H9 (cell line): ENCODE results near the gene GIMAP7. TPM values are rescaled to one million over a fixed set of nuclear protein-coding genes. Genes with fewer than 3 reads are reported as not detected.

Experiments
- DNase-seq: peaks from one replicate; pipeline ENCODE4 v3.0.0-alpha.2; 2017
- H2AFZ ChIP-seq: one replicate; pipeline ENCODE4 v1.6.1; 2013; ENCODE audit warnings: mild to moderate bottlenecking, low read length, control low read depth, moderate library complexity
- H2AK5ac ChIP-seq: 2 replicates; pipeline ENCODE4 v1.6.1; 2013; ENCODE audit warnings: low read length, control low read depth, mixed read lengths; ENCODE audit not compliant: insufficient read length
- H2BK120ac ChIP-seq: one replicate; pipeline ENCODE4 v1.6.1; 2013; ENCODE audit warnings: low read depth, mild to moderate bottlenecking, low read length, control low read depth, inconsistent platforms; ENCODE audit not compliant: poor library complexity, severe bottlenecking
- H2BK12ac ChIP-seq: 2 replicates; pipeline ENCODE4 v1.6.1; 2013; ENCODE audit warnings: low read length, control low read depth, mixed read lengths, low read depth; ENCODE audit not compliant: insufficient read length
- H2BK15ac ChIP-seq: 2 replicates; pipeline ENCODE4 v1.6.1; 2013; ENCODE audit warnings: low read depth, low read length, control low read depth
- H2BK20ac ChIP-seq: one replicate; pipeline ENCODE4 v1.6.1; 2013; ENCODE audit warnings: low read depth, mild to moderate bottlenecking, low read length, control low read depth, inconsistent platforms; ENCODE audit not compliant: poor library complexity, severe bottlenecking
- H2BK5ac ChIP-seq: 2 replicates; pipeline ENCODE4 v1.6.1; 2013; ENCODE audit warnings: low read length, control low read depth, mixed read lengths; ENCODE audit not compliant: insufficient read length
- H3K14ac ChIP-seq: 2 replicates; pipeline ENCODE4 v1.6.1; 2013; ENCODE audit warnings: low read length, control low read depth; ENCODE audit not compliant: insufficient read depth
- H3K18ac ChIP-seq: 2 replicates; pipeline ENCODE4 v1.6.1; 2013; ENCODE audit warnings: low read depth, mild to moderate bottlenecking, mixed read lengths, low read length, control low read depth; ENCODE audit not compliant: insufficient read length
- H3K23ac ChIP-seq: 2 replicates; pipeline ENCODE4 v1.6.1; 2013; ENCODE audit warnings: low read length, control low read depth, mixed read lengths, low read depth; ENCODE audit not compliant: insufficient read length
- H3K23me2 ChIP-seq: 2 replicates; pipeline ENCODE4 v1.6.1; 2013; ENCODE audit warnings: low read depth, mild to moderate bottlenecking, mixed read lengths, low read length, control low read depth; ENCODE audit not compliant: insufficient read length, poor library complexity, severe bottlenecking
- H3K27ac ChIP-seq: 2 replicates; pipeline ENCODE4 v1.5.1; 2013; ENCODE audit warnings: low read length, control low read depth, mixed read lengths, low read depth; ENCODE audit not compliant: insufficient read length
- H3K27me3 ChIP-seq: 2 replicates; pipeline ENCODE4 v1.6.1; 2013; ENCODE audit warnings: low read length, control low read depth, inconsistent platforms; ENCODE audit not compliant: insufficient read depth
- H3K4ac ChIP-seq: 2 replicates; pipeline ENCODE4 v1.6.1; 2013; ENCODE audit warnings: low read depth, mild to moderate bottlenecking, control low read depth, inconsistent platforms, low read length, moderate library complexity
- H3K4me1 ChIP-seq: 2 replicates; pipeline ENCODE4 v1.6.1; 2013; ENCODE audit warnings: low read length, control low read depth, inconsistent platforms; ENCODE audit not compliant: insufficient read depth
- H3K4me2 ChIP-seq: 2 replicates; pipeline ENCODE4 v1.6.1; 2013; ENCODE audit warnings: low read length, control low read depth, mixed read lengths; ENCODE audit not compliant: insufficient read length, insufficient read depth
- H3K56ac ChIP-seq: 2 replicates; pipeline ENCODE4 v1.6.1; 2013; ENCODE audit warnings: low read depth, mild to moderate bottlenecking, mixed read lengths, low read length, control low read depth; ENCODE audit not compliant: insufficient read length
- H3K79me1 ChIP-seq: 2 replicates; pipeline ENCODE4 v1.6.1; 2013; ENCODE audit warnings: low read depth, mild to moderate bottlenecking, moderate library complexity, low read length, control low read depth, inconsistent platforms; ENCODE audit not compliant: insufficient read depth, poor library complexity, severe bottlenecking
- H3K79me2 ChIP-seq: 2 replicates; pipeline ENCODE4 v1.6.1; 2013; ENCODE audit warnings: low read length, control low read depth, inconsistent platforms; ENCODE audit not compliant: insufficient read depth
- H3K9ac ChIP-seq: 2 replicates; pipeline ENCODE4 v1.6.1; 2013; ENCODE audit warnings: low read length, control low read depth, mixed read lengths; ENCODE audit not compliant: insufficient read length; ENCODE audit errors: extremely low read depth
- H3K9me3 ChIP-seq: one replicate; pipeline ENCODE4 v1.6.1; 2013; ENCODE audit warnings: low read depth, low read length, inconsistent platforms; ENCODE audit not compliant: control insufficient read depth
- H3T11ph ChIP-seq: one replicate; pipeline ENCODE4 v1.6.1; 2013; ENCODE audit warnings: mild to moderate bottlenecking, low read length, control low read depth, inconsistent platforms
- H4K20me1 ChIP-seq: one replicate; pipeline ENCODE4 v1.6.1; 2013; ENCODE audit not compliant: control insufficient read depth, insufficient read length, insufficient read depth
- H4K5ac ChIP-seq: 2 replicates; pipeline ENCODE4 v1.6.1; 2013; ENCODE audit warnings: low read depth, mild to moderate bottlenecking, mixed read lengths, low read length, control low read depth; ENCODE audit not compliant: insufficient read length
- H4K8ac ChIP-seq: replicated peaks from 2 replicates; pipeline ENCODE4 v1.6.1; 2013; ENCODE audit warnings: low read length, control low read depth, mixed read lengths, low read depth; ENCODE audit not compliant: insufficient read length
- H4K91ac ChIP-seq: 2 replicates; pipeline ENCODE4 v1.6.1; 2013; ENCODE audit warnings: low read depth, mild to moderate bottlenecking, moderate library complexity, mixed read lengths, low read length, control low read depth; ENCODE audit not compliant: insufficient read length
- H3K27ac Mint-ChIP-seq, 3 experiments: 2 replicates in 2 of 3; 3 replicates in 1 of 3; pipeline ENCODE4 v1.8.0; 2020 to 2021; ENCODE audit warnings: mixed read lengths in 3 of 3, mild to moderate bottlenecking in 1 of 3, moderate library complexity in 1 of 3
- H3K27me3 Mint-ChIP-seq: 2 replicates; pipeline ENCODE4 v1.8.0; 2021; ENCODE audit warnings: low read depth, mild to moderate bottlenecking, moderate library complexity, mixed read lengths
- H3K36me3 Mint-ChIP-seq, 3 experiments: 2 replicates in 2 of 3; 3 replicates in 1 of 3; pipeline ENCODE4 v1.8.0; 2020 to 2021; ENCODE audit warnings: low read depth in 3 of 3, mixed read lengths in 3 of 3; ENCODE audit not compliant: insufficient read depth in 1 of 3
- H3K4me1 Mint-ChIP-seq, 2 experiments: 2 replicates each; pipeline ENCODE4 v1.8.0; 2020; ENCODE audit warnings: mixed read lengths in 2 of 2
- H3K4me3 Mint-ChIP-seq, 2 experiments: 2 replicates in 1 of 2; 3 replicates in 1 of 2; pipeline ENCODE4 v1.8.0; 2020 to 2021; ENCODE audit warnings: mild to moderate bottlenecking in 2 of 2, mixed read lengths in 2 of 2, moderate library complexity in 1 of 2
- H3K9me3 Mint-ChIP-seq, 2 experiments: 2 replicates in 1 of 2; 3 replicates in 1 of 2; pipeline ENCODE4 v1.8.0; 2020; ENCODE audit warnings: mild to moderate bottlenecking in 2 of 2, mixed read lengths in 2 of 2, moderate library complexity in 1 of 2
- CTCF ChIP-seq: fragments of 200-600 bp; sonication (generic); conservative IDR thresholded peaks from 3 replicates; pipeline ENCODE4 v1.8.0; 2021; ENCODE audit warnings: antibody characterized with exemption, mild to moderate bottlenecking
- WGBS: extraction: QIAGEN DNeasy Blood & Tissue Kit; methylation state at CpG from one replicate; pipeline ENCODE4 v1.1.7; 2013; ENCODE audit warnings: missing lambda C conversion rate, low lambda C conversion rate, mixed read lengths; ENCODE audit not compliant: insufficient read length; ENCODE audit errors: extremely low coverage; 5-methylcytosine and 5-hydroxymethylcytosine counted together
- long read RNA-seq: library from polyadenylated mRNA; unstranded; transcript quantifications from one replicate; pipeline ENCODE4 v2.0.0, GENCODE V29; 2020
- total RNA-seq: library from RNA; stranded (reverse); gene quantifications from 2 replicates; pipeline ENCODE4 v1.2.1, GENCODE V29; 2021

Gene GIMAP7
- total RNA-seq, result not detected in 2 replicates
- long read RNA-seq, result 0 reads

- H2BK5ac ChIP-seq, result no peak within 1 kb of the TSS
- no peak within 1 kb of the TSS for H3K23ac ChIP-seq
- no peak for DNase-seq
- H3K9me3 ChIP-seq, result no peaks in the 10 kb centered on the region
- no peak within 1 kb of the TSS for H3K27ac ChIP-seq
- Mint-ChIP-seq H3K36me3 (no peaks in the 10 kb centered on the region), H3K4me1 (0 out of 4 replicates have a peak, but pooled peaks cover 0 to 2% of the 10 kb centered on the region in 2 experiments), H3K9me3 (no peaks in the 10 kb centered on the region; a peak in 1 of 5 replicates), H3K4me3 (no peak within 1 kb of the TSS), H3K27me3 (peaks cover 50% of the 10 kb centered on the region), H3K27ac (peak within 1 kb of the TSS in 1 of 3 experiments; percentile 68; a peak in 1 of 7 replicates)
- H3K4ac ChIP-seq, result no peak within 1 kb of the TSS
- no peak within 1 kb of the TSS for H3K18ac ChIP-seq
- TF ChIP-seq CTCF, result no peak
- no peaks in the 10 kb centered on the region; the same call in 1 of the 2 replicates for H3K27me3 ChIP-seq
- no peak within 1 kb of the TSS for H2BK20ac ChIP-seq
- H3K14ac ChIP-seq, result no peak within 1 kb of the TSS
- H3K9ac ChIP-seq, result no peak within 1 kb of the TSS
- no peaks in the 10 kb centered on the region for H3K4me1 ChIP-seq
- no peak within 1 kb of the TSS for H4K5ac ChIP-seq
- H3T11ph ChIP-seq, result no peak within 1 kb of the TSS
- no peak within 1 kb of the TSS for H2BK120ac ChIP-seq
- no peaks in the 10 kb centered on the region for H4K20me1 ChIP-seq
- no peaks in the 10 kb centered on the region for H3K23me2 ChIP-seq
- H3K4me2 ChIP-seq, result no peak within 1 kb of the TSS
- H3K56ac ChIP-seq, result no peak within 1 kb of the TSS
- WGBS, result no CpG with 5 or more reads among the region's 3 CpGs
- H4K8ac ChIP-seq, result no peak within 1 kb of the TSS
- H4K91ac ChIP-seq, result no peak within 1 kb of the TSS
- no peak within 1 kb of the TSS for H2AK5ac ChIP-seq
- no peak within 1 kb of the TSS for H2BK15ac ChIP-seq
- no peak within 1 kb of the TSS for H2BK12ac ChIP-seq
- no peaks in the 10 kb centered on the region for H3K79me2 ChIP-seq
- H2AFZ ChIP-seq, result no peak within 1 kb of the TSS
- no peaks in the 10 kb centered on the region for H3K79me1 ChIP-seq
Measured at GRCh38 chr7:150514748-150515222, at the start of gene GIMAP7. Gene GIMAP7 (plus strand): TSS chr7:150514872. CDS start chr7:150519975, 5,103 bp downstream.
